SK-N-SH (cell line): ENCODE results near the gene SRGAP1. TPM values are rescaled to one million over a fixed set of nuclear protein-coding genes. Genes with fewer than 3 reads are reported as not detected.

ENCODE experiments used
- CTCF ChIA-PET: fragments of 300-600, 350-600 bp; formaldehyde crosslinking; extraction: SDS; loops from one replicate; lab custom pipeline; 2021; lab: Yijun Ruan, JAX
- POLR2A ChIA-PET: fragments of 350-600 bp; sonication (Branson Sonifier 250); formaldehyde crosslinking; extraction: SDS; loops from one replicate; lab custom pipeline; 2020; ENCODE audit warnings: antibody characterized with exemption, inconsistent platforms; lab: Yijun Ruan, JAX
- DNase-seq: peaks from one replicate; pipeline ENCODE4 v3.0.0; 2012
- H2AFZ ChIP-seq: fragments of 200-600 bp; sonication (generic); 2 replicates; pipeline ENCODE4 v1.8.1; 2016; ENCODE audit warnings: antibody characterized with exemption, mild to moderate bottlenecking, low read depth
- H3F3A ChIP-seq: fragments of 200-600 bp; sonication (generic); replicated peaks from 2 replicates; pipeline ENCODE3; 2016; ENCODE audit warnings: antibody characterized with exemption, mild to moderate bottlenecking; ENCODE audit not compliant: insufficient read depth
- H3K27ac ChIP-seq, 2 experiments: fragments of 200-500 bp in 1 of 2; fragments of 200-600 bp in 1 of 2; sonication (Bioruptor generic) in 1 of 2; sonication (generic), shearing (Covaris generic) in 1 of 2; 2 replicates each; pipeline versions ENCODE4 v1.5.1 to v1.6.1; 2014 to 2016; ENCODE audit warnings: low read depth in 2 of 2, inconsistent platforms in 1 of 2, low read length in 1 of 2, mild to moderate bottlenecking in 1 of 2, mixed read lengths in 1 of 2
- H3K27me3 ChIP-seq: fragments of 200-600 bp; sonication (generic), shearing (Covaris generic); 2 replicates; pipeline ENCODE4 v1.6.1; 2016; ENCODE audit warnings: mixed run types; ENCODE audit not compliant: insufficient read depth
- H3K36me3 ChIP-seq, 2 experiments: fragments of 200-500 bp in 1 of 2; fragments of 200-600 bp in 1 of 2; sonication (Bioruptor generic) in 1 of 2; sonication (generic) in 1 of 2; replicated peaks in 1 of 2; 2 replicates each; pipeline versions ENCODE3 to v1.5.1; 2014 to 2016; ENCODE audit warnings: low read length in 1 of 2, mild to moderate bottlenecking in 1 of 2; ENCODE audit not compliant: insufficient read depth in 2 of 2, control insufficient read depth in 1 of 2
- H3K4me1 ChIP-seq, 2 experiments: fragments of 200-500 bp in 1 of 2; fragments of 200-600 bp in 1 of 2; sonication (Bioruptor generic) in 1 of 2; sonication (generic), shearing (Covaris generic) in 1 of 2; 2 replicates each; pipeline versions ENCODE4 v1.5.1 to v1.6.1; 2014 to 2016; ENCODE audit warnings: low read depth in 1 of 2, low read length in 1 of 2, mixed run types in 1 of 2; ENCODE audit not compliant: insufficient read depth in 2 of 2, control insufficient read depth in 1 of 2
- H3K4me2 ChIP-seq: fragments of 200-600 bp; sonication (generic), shearing (Covaris generic); 2 replicates; pipeline ENCODE4 v1.6.1; 2017; ENCODE audit warnings: mixed run types
- H3K4me3 ChIP-seq, 2 experiments: fragments of 200-500 bp in 1 of 2; fragments of 200-600 bp in 1 of 2; sonication (Bioruptor generic) in 1 of 2; sonication (generic), shearing (Covaris generic) in 1 of 2; 2 replicates each; pipeline versions ENCODE4 v1.5.1 to v1.8.1; 2014 to 2016; ENCODE audit warnings: low read depth in 2 of 2, inconsistent platforms in 1 of 2, low read length in 1 of 2, mild to moderate bottlenecking in 1 of 2, mixed read lengths in 1 of 2, moderate library complexity in 1 of 2
- H3K79me2 ChIP-seq: fragments of 200-600 bp; sonication (generic); 2 replicates; pipeline ENCODE4 v1.8.1; 2017; ENCODE audit warnings: mild to moderate bottlenecking; ENCODE audit not compliant: insufficient read depth
- H3K9ac ChIP-seq: fragments of 200-600 bp; sonication (generic); 2 replicates; pipeline ENCODE4 v1.6.1; 2017; ENCODE audit warnings: mixed run types
- H3K9me2 ChIP-seq: fragments of 200-600 bp; sonication (generic); 2 replicates; pipeline ENCODE4 v1.6.1; 2017; ENCODE audit warnings: mixed run types
- H3K9me3 ChIP-seq: fragments of 200-600 bp; sonication (generic); 2 replicates; pipeline ENCODE4 v1.6.1; 2017; ENCODE audit warnings: mixed run types, mild to moderate bottlenecking, moderate library complexity
- H4K20me1 ChIP-seq: fragments of 200-600 bp; sonication (generic); 2 replicates; pipeline ENCODE4 v1.6.1; 2017; ENCODE audit warnings: mild to moderate bottlenecking, mixed run types; ENCODE audit not compliant: insufficient read depth
- CHD2 ChIP-seq: fragments of 150-350 bp; IDR thresholded peaks from 2 replicates; pipeline ENCODE4 v1.6.1; 2018; ENCODE audit warnings: low read length; ENCODE audit not compliant: partially characterized antibody
- CTCF ChIP-seq: fragments of 200-600 bp; sonication (generic); IDR thresholded peaks from 2 replicates; pipeline ENCODE4 v1.6.1; 2017; ENCODE audit warnings: antibody characterized with exemption, mild to moderate bottlenecking, moderate library complexity
- ELF1 ChIP-seq: IDR thresholded peaks from 2 replicates; pipeline ENCODE4 v1.4.0; 2012
- EP300 ChIP-seq, 2 experiments: IDR thresholded peaks; 2 replicates each; pipeline versions ENCODE4 v1.4.0 to v1.6.1; 2012; ENCODE audit warnings: borderline replicate concordance in 1 of 2, low read depth in 1 of 2, low read length in 1 of 2
- FOSL2 ChIP-seq: IDR thresholded peaks from 2 replicates; pipeline ENCODE4 v1.4.0; 2012; ENCODE audit warnings: low read depth, mild to moderate bottlenecking, moderate library complexity, borderline replicate concordance
- FOXJ3 ChIP-seq: sonication (generic); formaldehyde crosslinking; IDR thresholded peaks from 2 replicates; pipeline ENCODE4 v1.5.1; 2020; ENCODE audit warnings: mild to moderate bottlenecking, missing genetic modification reagents
- IRF3 ChIP-seq: fragments of 150-350 bp; IDR thresholded peaks from 2 replicates; pipeline ENCODE4 v1.6.1; 2016; ENCODE audit warnings: mild to moderate bottlenecking, low read depth, low read length
- MEF2A ChIP-seq: IDR thresholded peaks from 2 replicates; pipeline ENCODE4 v1.4.0; 2012; ENCODE audit warnings: low read depth, borderline replicate concordance
- MXI1 ChIP-seq: IDR thresholded peaks from 2 replicates; pipeline ENCODE4 v1.6.1; 2012; ENCODE audit warnings: mild to moderate bottlenecking, low read depth, low read length, improper control_type of control experiment
- POLR2AphosphoS5 ChIP-seq: IDR thresholded peaks from 2 replicates; pipeline ENCODE4 v1.6.1; 2012; ENCODE audit warnings: low read depth, low read length
- RFX5 ChIP-seq: IDR thresholded peaks from 2 replicates; pipeline ENCODE4 v1.6.1; 2012; ENCODE audit warnings: mild to moderate bottlenecking, improper control_type of control experiment, low read length
- RXRA ChIP-seq: IDR thresholded peaks from 2 replicates; pipeline ENCODE4 v1.4.0; 2012; ENCODE audit warnings: low read depth, mild to moderate bottlenecking, borderline replicate concordance
- SIN3A ChIP-seq: IDR thresholded peaks from 2 replicates; pipeline ENCODE4 v1.6.1; 2012; ENCODE audit warnings: low read depth, mild to moderate bottlenecking, low read length, moderate library complexity, borderline replicate concordance
- TEAD4 ChIP-seq: IDR thresholded peaks from 2 replicates; pipeline ENCODE4 v1.4.0; 2012; ENCODE audit warnings: mild to moderate bottlenecking, borderline replicate concordance; ENCODE audit not compliant: insufficient read depth
- USF1 ChIP-seq: IDR thresholded peaks from 2 replicates; pipeline ENCODE4 v1.4.0; 2012; ENCODE audit warnings: low read depth, borderline replicate concordance
- WGBS: methylation state at CpG from one replicate; pipeline ENCODE4 v1.1.6; 2017; ENCODE audit warnings: low lambda C conversion rate; 5-methylcytosine and 5-hydroxymethylcytosine counted together
- polyA plus RNA-seq, 3 experiments: library from polyadenylated mRNA; depleted of rRNA; stranded (reverse); fragments of >200 nt; gene quantifications; 2 replicates each; pipeline ENCODE4 v1.2.3, GENCODE V29; 2012

The SRGAP1 gene
- polyA plus RNA-seq, 1 of the 3 experiments (the other 2 are of a cell fraction) = 2.6 TPM

GRCh38 chr12:63836046-63836445 is 8.5 kb upstream of the SRGAP1 start:
- Histone ChIP-seq H3K4me3 (no peak overlapping the region), H3K27me3 (no peaks in the 10 kb centered on the region), H3K9me3 (no peaks in the 10 kb centered on the region), H3K36me3 (no peaks in the 10 kb centered on the region), H3K4me2 (no peak overlapping the region), H2AFZ (no peak overlapping the region), H3K27ac (no peak overlapping the region), H3K9me2 (no peaks in the 10 kb centered on the region), H3F3A (no peaks in the 10 kb centered on the region), H3K4me1 (peaks cover 0 to under 1% of the 10 kb centered on the region in 2 experiments; a peak in 1 of 4 replicates), H3K9ac (no peak overlapping the region), H4K20me1 (no peaks in the 10 kb centered on the region), H3K79me2 (no peaks in the 10 kb centered on the region)
- 84% methylated on average over 2 of the region's 2 CpGs for WGBS
- ChIA-PET POLR2A (no interaction called here), CTCF (interaction anchor here (1.3 to 9.5 kb wide), 3 partner anchors 9 to 421 kb away, joined by 6 to 109 read pairs (median 7); no protein-coding TSS in a partner anchor)
- TF ChIP-seq ELF1 = no peak
- TF ChIP-seq TEAD4 = no peak
- no peak for TF ChIP-seq RXRA
- TF ChIP-seq SIN3A = no peak
- no peak for TF ChIP-seq FOSL2
- no peak for TF ChIP-seq CHD2
- DNase-seq = no peak

- 78% methylated on average over 3 of the region's 3 CpGs for WGBS
- no peak overlapping the region for H2AFZ ChIP-seq
- TF ChIP-seq RFX5 (no peak), ELF1 (no peak), FOSL2 (no peak), EP300 (IDR thresholded peaks at IDR 0.05; ENCODE audit: borderline replicate concordance in 1 of 2, low read depth in 1 of 2, low read length in 1 of 2) (no peak), FOXJ3 (CRISPR knock-in tag) (no peak)
- no peak overlapping the region for H3K4me2 ChIP-seq
- no peaks in the 10 kb centered on the region for H4K20me1 ChIP-seq
- H3K9me2 ChIP-seq = no peaks in the 10 kb centered on the region
- H3K36me3 ChIP-seq = no peaks in the 10 kb centered on the region
- no peak for DNase-seq
- H3K9ac ChIP-seq = no peak overlapping the region
- no peaks in the 10 kb centered on the region for H3K9me3 ChIP-seq
- no peak overlapping the region for H3K4me3 ChIP-seq
- peaks cover 0 to 2% of the 10 kb centered on the region in 2 experiments; a peak in 1 of 4 replicates for H3K4me1 ChIP-seq
- H3K79me2 ChIP-seq = no peaks in the 10 kb centered on the region
- peaks cover 6% of the 10 kb centered on the region for H3F3A ChIP-seq
- H3K27me3 ChIP-seq = no peaks in the 10 kb centered on the region
- ChIA-PET CTCF (interaction anchor here (1.3 to 9.5 kb wide), 4 partner anchors 10 to 420 kb away, joined by 3 to 109 read pairs (median 6); no protein-coding TSS in a partner anchor), POLR2A (no interaction called here)
- H3K27ac ChIP-seq = no peak overlapping the region
These were observed 7.6 kb upstream of the SRGAP1 start for GRCh38 chr12:63836936-63837335.

- Histone ChIP-seq H3K9me3 (no peaks in the 10 kb centered on the region), H3K79me2 (no peaks in the 10 kb centered on the region), H3K27me3 (no peaks in the 10 kb centered on the region), H3F3A (peaks cover 8% of the 10 kb centered on the region), H3K4me2 (no peak overlapping the region), H3K4me3 (no peak overlapping the region)
- no peak for DNase-seq
- no peak for TF ChIP-seq CTCF
- TF ChIP-seq POLR2AphosphoS5 = no peak
- no peak for TF ChIP-seq MXI1
- no peak for TF ChIP-seq MEF2A
- TF ChIP-seq IRF3 = no peak
- TF ChIP-seq USF1 = no peak
- TF ChIP-seq FOXJ3 (CRISPR knock-in tag) = no peak
- TF ChIP-seq, all 33 proteins: peak for 0
- H3K27ac ChIP-seq = no peak overlapping the region
- no peak overlapping the region for H3K9ac ChIP-seq
- ChIA-PET POLR2A (no interaction called here), CTCF (interaction anchor here (1.2 to 9.5 kb wide), 5 partner anchors 12 to 419 kb away, joined by 3 to 109 read pairs (median 8); no protein-coding TSS in a partner anchor)
- no peaks in the 10 kb centered on the region for H3K9me2 ChIP-seq
- 92% methylated on average over 9 of the region's 9 CpGs for WGBS
- peaks cover 0 to 2% of the 10 kb centered on the region in 2 experiments; a peak in 1 of 4 replicates for H3K4me1 ChIP-seq
- no peak overlapping the region for H2AFZ ChIP-seq
- no peaks in the 10 kb centered on the region for H3K36me3 ChIP-seq
- H4K20me1 ChIP-seq = no peaks in the 10 kb centered on the region
These were observed 6.1 kb upstream of the SRGAP1 start for GRCh38 chr12:63838411-63838810.
